ENCODE results near the gene NOP10. TPM values are rescaled to one million over a fixed set of nuclear protein-coding genes. Genes with fewer than 3 reads are reported as not detected.
A peak's percentile ranks its signal among the peaks of the same experiment; 100 is the strongest.

NOP10 gene
- polyA plus RNA-seq, 1 donor (not counting 4 experiments of a cell fraction or from before 2014, with no cell fraction given) = 663 TPM

- peak overlapping the region; percentile 85 for H3K9ac ChIP-seq (ENCODE audit: control insufficient read depth, extremely low read depth, insufficient read depth, low read length)
- H3K9me3 ChIP-seq (ENCODE audit: control insufficient read depth, low read depth, low read length) = no peaks in the 10 kb centered on the region
- peak overlapping the region; percentile 49 to 95 (median 78) for H3K4me3 ChIP-seq (ENCODE audit: control insufficient read depth in 2 of 3, extremely low read depth in 1 of 3, insufficient read depth in 2 of 3, low read depth in 1 of 3, low read length in 3 of 3)
- no peak for DNase-seq (ENCODE audit: low read depth, low spot score)
- H2AFZ ChIP-seq (ENCODE audit: control insufficient read depth, low read length) = peak overlapping the region; percentile 95
- peaks cover 3% of the 10 kb centered on the region for H3K79me2 ChIP-seq (ENCODE audit: control insufficient read depth, insufficient read depth, low read length)
- H3K4me1 ChIP-seq (ENCODE audit: control insufficient read depth, extremely low read depth, insufficient read depth, low read length) = peaks cover 9% of the 10 kb centered on the region
- peak overlapping the region; percentile 91 for H3K27ac ChIP-seq (ENCODE audit: control insufficient read depth, insufficient read depth, low read length)
- peak overlapping the region; percentile 99 for H3K4me2 ChIP-seq (ENCODE audit: control insufficient read depth, extremely low read depth, insufficient read depth, low read depth, low read length)
- TF ChIP-seq EZH2 (IDR thresholded peaks at IDR 0.05; ENCODE audit: low read length) = no peak
- TF ChIP-seq, protein P1, sequence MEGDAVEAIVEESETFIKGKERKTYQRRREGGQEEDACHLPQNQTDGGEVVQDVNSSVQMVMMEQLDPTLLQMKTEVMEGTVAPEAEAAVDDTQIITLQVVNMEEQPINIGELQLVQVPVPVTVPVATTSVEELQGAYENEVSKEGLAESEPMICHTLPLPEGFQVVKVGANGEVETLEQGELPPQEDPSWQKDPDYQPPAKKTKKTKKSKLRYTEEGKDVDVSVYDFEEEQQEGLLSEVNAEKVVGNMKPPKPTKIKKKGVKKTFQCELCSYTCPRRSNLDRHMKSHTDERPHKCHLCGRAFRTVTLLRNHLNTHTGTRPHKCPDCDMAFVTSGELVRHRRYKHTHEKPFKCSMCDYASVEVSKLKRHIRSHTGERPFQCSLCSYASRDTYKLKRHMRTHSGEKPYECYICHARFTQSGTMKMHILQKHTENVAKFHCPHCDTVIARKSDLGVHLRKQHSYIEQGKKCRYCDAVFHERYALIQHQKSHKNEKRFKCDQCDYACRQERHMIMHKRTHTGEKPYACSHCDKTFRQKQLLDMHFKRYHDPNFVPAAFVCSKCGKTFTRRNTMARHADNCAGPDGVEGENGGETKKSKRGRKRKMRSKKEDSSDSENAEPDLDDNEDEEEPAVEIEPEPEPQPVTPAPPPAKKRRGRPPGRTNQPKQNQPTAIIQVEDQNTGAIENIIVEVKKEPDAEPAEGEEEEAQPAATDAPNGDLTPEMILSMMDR (optimal IDR thresholded peaks at IDR 0.05 in 1 of 3, IDR thresholded peaks at IDR 0.05 in 1 of 3, conservative IDR thresholded peaks at IDR 0.05 in 1 of 3; ENCODE audit: extremely low read depth in 1 of 3, insufficient read depth in 2 of 3, low read length in 3 of 3) = no peak
- no peaks in the 10 kb centered on the region for H3K27me3 ChIP-seq (ENCODE audit: control insufficient read depth, extremely low read depth, insufficient read depth, low read length)
- no peaks in the 10 kb centered on the region for H4K20me1 ChIP-seq (ENCODE audit: control insufficient read depth, extremely low read depth, insufficient read depth, low read length)
- peak; percentile 95 for FAIRE-seq
- H3K9me1 ChIP-seq (ENCODE audit: control insufficient read depth, extremely low read depth, insufficient read depth, low read length) = no peaks in the 10 kb centered on the region
- dilution Hi-C loops (cut with MboI; ENCODE audit: extremely low pct_ligation_motif_present, low sequenced_read_pairs) = no loop called here
- H3K36me3 ChIP-seq (ENCODE audit: control insufficient read depth in 2 of 2, extremely low read depth in 1 of 2, insufficient read depth in 2 of 2, low read length in 2 of 2) = no peaks in the 10 kb centered on the region
Measured at GRCh38 chr15:34318277-34319079, 24.5 kb downstream of the NOP10 start.

DNA sequence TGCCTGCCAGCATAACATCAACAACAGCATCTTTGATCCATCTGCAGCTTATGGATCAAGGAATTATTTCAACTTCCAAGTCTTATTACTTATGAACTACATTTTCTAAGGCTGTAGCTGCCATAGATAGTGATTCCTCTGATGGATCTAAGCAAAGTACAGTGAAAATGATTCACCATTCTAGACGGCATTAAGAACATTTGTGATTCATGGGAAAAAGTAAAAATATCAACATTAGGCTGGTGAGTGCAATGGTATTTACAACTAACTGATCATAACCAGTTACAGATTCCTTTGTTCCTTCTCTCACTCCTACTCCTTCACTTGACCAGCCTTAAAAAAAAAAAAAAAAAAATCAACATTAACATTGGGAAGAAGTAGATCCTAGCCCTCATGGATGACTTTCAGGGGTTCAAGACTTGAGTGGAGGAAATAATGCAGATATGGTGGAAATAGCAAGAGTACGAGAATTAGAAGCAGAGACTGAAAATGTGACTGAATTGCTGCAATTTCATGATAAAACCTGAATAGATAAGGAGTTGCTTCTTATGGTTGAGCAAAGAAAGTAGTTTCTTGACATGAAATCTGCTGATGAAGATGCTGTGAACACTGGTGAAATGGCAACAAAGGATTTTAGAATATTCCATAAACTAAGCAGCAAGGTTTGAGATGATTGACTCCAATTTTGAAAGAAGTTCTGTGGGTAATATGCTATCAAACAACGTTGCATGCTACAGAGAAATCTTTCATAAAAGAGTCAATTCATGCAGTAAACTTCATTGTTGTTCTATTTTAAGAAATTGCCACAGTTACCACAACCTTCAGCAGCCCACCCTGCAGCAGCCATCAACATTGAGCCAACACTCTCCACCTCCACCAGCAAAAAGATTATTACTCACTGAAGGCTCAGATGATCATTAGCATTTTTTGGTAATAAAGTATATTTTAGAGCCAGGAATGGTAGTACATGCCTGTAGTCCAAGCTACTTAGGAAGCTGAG is 28.1 kb downstream of the NOP10 start:
- Histone ChIP-seq H3K4me2 (ENCODE audit: control insufficient read depth, extremely low read depth, insufficient read depth, low read depth, low read length) (no peak overlapping the region), H3K79me2 (ENCODE audit: control insufficient read depth, insufficient read depth, low read length) (peaks cover 3% of the 10 kb centered on the region), H4K20me1 (ENCODE audit: control insufficient read depth, extremely low read depth, insufficient read depth, low read length) (no peaks in the 10 kb centered on the region), H3K36me3 (ENCODE audit: control insufficient read depth in 2 of 2, extremely low read depth in 1 of 2, insufficient read depth in 2 of 2, low read length in 2 of 2) (no peaks in the 10 kb centered on the region), H3K4me3 (ENCODE audit: control insufficient read depth in 2 of 3, extremely low read depth in 1 of 3, insufficient read depth in 2 of 3, low read depth in 1 of 3, low read length in 3 of 3) (no peak overlapping the region), H3K9ac (ENCODE audit: control insufficient read depth, extremely low read depth, insufficient read depth, low read length) (no peak overlapping the region), H3K4me1 (ENCODE audit: control insufficient read depth, extremely low read depth, insufficient read depth, low read length) (peaks cover 5% of the 10 kb centered on the region), H3K9me1 (ENCODE audit: control insufficient read depth, extremely low read depth, insufficient read depth, low read length) (no peaks in the 10 kb centered on the region), H2AFZ (ENCODE audit: control insufficient read depth, low read length) (no peak overlapping the region), H3K9me3 (ENCODE audit: control insufficient read depth, low read depth, low read length) (no peaks in the 10 kb centered on the region), H3K27me3 (ENCODE audit: control insufficient read depth, extremely low read depth, insufficient read depth, low read length) (no peaks in the 10 kb centered on the region), H3K27ac (ENCODE audit: control insufficient read depth, insufficient read depth, low read length) (no peak overlapping the region)
- no peak for FAIRE-seq
- no peak for DNase-seq (ENCODE audit: low read depth, low spot score)
- dilution Hi-C loops (cut with MboI; ENCODE audit: extremely low pct_ligation_motif_present, low sequenced_read_pairs) = no loop called here
- no peak for TF ChIP-seq EZH2 (IDR thresholded peaks at IDR 0.05; ENCODE audit: low read length)
- TF ChIP-seq, protein P1 (optimal IDR thresholded peaks at IDR 0.05 in 1 of 3, IDR thresholded peaks at IDR 0.05 in 1 of 3, conservative IDR thresholded peaks at IDR 0.05 in 1 of 3; ENCODE audit: extremely low read depth in 1 of 3, insufficient read depth in 2 of 3, low read length in 3 of 3) = no peak

All from keratinocyte (primary cell).